ENCODE data around the gene KLKB1.

- no peak for TF ChIP-seq POLR2A (IDR thresholded peaks at IDR 0.05)
- TF ChIP-seq CTCF (IDR thresholded peaks at IDR 0.05): no peak
Observed at GRCh38 chr4:186260117-186260503, 32.8 kb downstream of the KLKB1 start.

Data from uterus (tissue), 2 donors.